ENCODE data around the gene XKR3.
"Not testable (repeated sequence)": the region's sequence is repeated elsewhere in the genome, so short reads cannot be mapped to it uniquely, and the experiment has no call there.

The XKR3 gene

GRCh38 chr22:16803255-16803917 is 21.8 kb downstream of the XKR3 start:
- no peak for DNase-seq

GRCh38 chr22:16801571-16801970 is 23.6 kb downstream of the XKR3 start:
- DNase-seq = no peak

DNA sequence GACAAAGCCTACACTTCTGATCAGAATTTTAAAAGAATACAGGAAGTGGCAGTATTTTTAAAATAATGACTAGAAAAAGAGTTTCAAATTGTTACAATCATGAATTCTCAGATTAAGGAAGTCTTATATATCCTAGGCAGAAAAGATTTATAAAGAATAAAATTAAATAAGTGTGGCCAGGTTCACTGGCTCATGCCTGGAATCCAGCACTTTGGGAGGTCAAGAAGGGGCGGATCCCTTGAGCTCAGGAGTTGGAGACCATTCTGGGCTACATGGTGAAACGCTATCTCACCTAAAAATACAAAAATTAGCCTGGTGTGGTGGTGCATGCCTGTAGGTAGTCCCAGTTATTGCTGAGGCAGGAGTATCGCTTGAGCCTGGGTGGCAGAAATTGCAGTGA is 24.1 kb downstream of the XKR3 start:
- DNase-seq = no peak

DNA sequence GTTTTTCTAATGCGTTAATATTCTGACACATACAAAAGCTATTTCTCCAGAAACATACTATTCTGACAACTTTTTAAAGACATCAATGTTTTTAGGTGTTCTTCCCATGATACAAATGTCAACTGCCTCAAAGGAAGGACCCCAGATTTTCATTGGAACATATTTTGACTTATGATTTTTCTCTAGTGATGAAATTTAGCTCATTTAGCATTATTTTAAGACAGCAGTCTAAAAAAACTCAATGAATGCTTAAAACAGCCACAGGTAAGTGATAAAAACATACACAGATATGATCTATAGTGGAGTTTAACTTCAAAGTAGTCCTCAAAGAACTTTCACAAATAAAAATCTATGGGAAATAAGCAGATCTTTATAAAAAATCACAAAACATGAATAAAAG is 24.9 kb downstream of the XKR3 start:
- no peak for DNase-seq

DNA sequence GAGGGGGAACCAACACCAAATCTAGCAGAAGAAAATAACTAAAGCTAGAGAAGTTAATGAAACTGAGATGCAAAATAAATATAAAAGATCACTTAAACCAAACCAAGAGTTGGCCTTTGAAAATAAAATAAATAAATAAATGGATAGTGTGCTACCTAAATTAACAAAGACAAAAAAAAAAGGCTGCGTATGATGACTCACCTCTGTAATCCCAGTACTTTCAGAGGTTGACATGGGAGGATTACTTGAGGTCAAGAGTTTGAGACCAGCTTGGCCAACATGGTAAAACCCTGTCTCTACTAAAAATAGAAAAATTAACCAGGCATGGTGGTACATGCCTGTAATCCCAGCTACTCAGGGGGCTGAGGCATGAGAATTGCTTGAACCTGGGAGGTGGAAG is 29.7 kb downstream of the XKR3 start:
- not testable (repeated sequence) for DNase-seq

- no peak for DNase-seq
These were observed 31.4 kb downstream of the XKR3 start for GRCh38 chr22:16793831-16794230.

DNA sequence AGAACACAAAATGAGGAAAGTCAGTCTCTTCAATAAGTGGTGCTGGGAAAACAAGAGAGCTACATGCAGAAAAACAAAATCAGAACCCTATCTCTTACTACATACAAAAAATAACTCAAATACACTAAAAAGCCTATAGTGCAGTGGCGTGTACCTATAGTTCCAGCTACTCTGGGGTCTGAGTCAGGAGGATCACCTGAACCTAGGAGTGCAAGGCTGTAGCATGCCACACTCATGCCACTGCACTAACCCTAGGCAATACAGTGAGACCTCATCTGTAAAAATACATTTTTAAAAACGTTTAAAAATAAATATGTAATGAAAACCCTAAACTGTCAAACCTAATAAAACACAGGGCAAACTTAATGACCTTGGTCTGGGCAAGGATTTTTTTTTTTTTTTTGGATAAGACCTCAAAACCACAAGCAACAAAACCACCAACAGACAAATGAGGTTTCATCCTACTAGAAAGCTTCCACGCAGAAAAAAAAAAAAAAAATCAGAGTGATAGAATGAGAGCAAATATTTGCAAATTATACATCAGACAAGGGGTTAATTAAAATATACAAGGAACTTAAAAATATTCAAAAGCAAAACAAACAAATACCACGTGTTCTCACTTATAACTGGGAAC is 35.2 kb downstream of the XKR3 start:
- no peak for DNase-seq

- no peak for DNase-seq
These were observed 41.3 kb downstream of the XKR3 start for GRCh38 chr22:16783930-16784354.

GRCh38 chr22:16783453-16783852 is 41.8 kb downstream of the XKR3 start:
- no peak for DNase-seq

DNA sequence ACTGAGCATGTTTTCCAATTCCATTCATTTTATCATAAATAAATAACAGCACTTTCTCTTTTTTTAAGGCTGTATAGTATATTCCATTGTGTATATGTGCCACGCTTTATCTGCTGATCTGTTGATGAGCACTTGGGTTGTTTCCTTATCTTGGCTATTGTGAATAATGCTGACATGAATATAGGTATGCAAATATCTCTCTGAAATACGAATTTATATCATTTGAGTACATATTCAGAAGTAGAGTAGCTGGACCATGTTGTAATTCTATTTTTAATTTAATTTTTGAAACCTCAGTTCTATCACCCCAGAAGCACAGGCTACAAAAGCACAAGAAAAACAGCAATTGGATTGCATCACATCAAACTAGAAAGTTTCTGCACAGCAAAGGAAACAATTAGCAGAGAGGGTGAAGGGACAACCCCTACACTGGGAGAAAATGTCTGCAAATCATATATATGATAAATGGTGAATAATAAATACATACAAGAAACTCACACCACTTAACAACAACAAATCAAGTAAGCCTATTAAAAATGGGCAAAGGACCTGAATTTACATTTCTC is 43.4 kb downstream of the XKR3 start:
- no peak for DNase-seq

DNA sequence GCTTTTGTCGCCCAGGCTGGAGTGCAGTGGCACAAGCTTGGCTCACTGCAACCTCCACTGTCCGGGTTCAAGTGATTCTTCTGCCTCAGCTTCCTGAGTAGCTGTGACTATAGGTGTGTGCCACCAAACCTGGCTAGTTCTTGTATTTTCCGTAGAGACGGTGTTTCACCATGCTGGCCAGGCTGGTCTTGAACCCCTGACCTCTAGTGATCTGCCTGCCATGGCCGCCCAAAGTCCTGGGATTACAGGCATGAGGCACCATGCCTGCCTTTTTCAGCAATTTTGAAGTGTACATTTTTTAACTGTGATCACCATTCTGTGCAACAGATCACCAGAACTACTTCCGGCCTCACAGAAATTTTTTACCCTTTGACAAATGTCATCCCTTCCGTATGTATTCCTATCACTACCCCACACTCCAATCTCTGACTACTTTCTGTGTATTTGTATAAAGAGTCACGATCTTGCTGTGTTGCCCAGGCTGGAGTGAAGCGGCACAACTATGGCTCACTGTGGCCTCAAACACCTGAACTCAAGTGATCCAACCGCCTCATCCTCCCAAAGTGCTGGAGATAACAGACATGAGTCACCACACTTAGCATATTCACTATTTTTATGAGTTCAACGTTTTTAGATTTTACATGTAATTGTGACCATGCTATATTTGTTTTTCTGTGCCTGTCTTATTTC is 44.0 kb downstream of the XKR3 start:
- DNase-seq = no peak

DNA sequence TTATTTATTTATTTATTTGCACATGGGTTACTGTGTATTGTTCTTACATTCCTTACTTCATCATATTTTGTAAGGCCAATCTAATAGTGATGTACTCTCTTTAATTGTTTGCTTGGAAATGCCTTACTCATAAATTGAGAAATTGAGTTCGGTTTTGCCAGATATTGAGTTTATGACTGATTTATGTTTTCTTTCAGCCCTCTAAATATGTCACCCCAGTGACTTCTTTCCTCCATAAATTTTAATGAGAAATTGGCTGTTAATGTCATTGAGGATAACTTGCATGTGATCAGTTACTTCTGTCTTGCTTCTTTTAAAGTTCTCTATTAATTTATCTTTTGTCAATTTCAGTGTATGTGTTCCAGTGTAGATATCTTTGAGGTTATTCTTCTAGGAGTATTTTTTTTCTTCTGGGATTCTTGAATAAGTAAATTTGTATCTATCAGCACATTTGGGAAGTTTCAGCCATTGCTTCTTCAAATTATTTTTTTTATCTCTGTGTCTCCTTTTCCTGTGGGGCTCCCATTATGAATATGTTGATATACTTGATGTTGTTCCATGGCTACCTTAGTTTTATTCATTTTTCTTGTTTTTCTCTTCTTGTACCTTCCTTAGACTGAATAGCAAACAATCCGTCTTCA is 47.8 kb downstream of the XKR3 start:
- no peak for DNase-seq

- DNase-seq = no peak
These were observed 49.1 kb downstream of the XKR3 start for GRCh38 chr22:16776080-16776479.

GRCh38 chr22:16774911-16775500 is 50.2 kb downstream of the XKR3 start:
- no peak for DNase-seq

DNA sequence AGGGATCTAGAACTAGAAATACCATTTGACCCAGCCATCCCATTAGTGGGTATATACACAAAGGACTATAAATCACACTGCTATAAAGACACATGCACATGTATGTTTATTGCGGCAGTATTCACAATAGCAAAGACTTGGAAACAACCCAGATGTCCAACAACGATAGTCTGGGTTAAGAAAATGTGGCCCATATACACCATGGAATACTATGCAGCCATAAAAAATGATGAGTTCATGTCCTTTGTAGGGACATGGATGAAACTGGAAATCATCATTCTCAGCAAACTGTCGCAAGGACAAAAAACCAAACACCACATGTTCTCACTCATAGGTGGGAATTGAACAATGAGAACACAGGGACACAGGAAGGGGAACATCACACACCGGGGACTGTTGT is 53.6 kb downstream of the XKR3 start:
- not testable (repeated sequence) for DNase-seq

DNA sequence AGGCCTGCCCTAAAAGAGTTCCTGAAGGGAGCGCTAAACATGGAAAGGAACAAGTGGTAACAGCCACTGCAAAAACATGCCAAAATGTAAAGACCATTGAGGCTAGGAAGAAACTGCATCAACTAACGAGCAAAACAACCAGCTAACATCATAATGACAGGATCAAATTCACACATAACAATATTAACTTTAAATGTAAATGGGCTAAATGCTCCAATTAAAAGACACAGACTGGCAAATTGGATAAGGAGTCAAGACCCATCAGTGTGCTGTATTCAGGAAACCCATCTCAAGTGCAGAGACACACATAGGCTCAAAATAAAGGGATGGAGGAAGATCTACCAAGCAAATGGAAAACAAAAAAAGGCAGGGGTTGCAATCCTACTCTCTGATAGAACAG is 57.3 kb downstream of the XKR3 start:
- not testable (repeated sequence) for DNase-seq

- DNase-seq = not testable (repeated sequence)
These were observed 63.0 kb downstream of the XKR3 start for GRCh38 chr22:16762224-16762623.

- not testable (repeated sequence) for DNase-seq
These were observed 64.8 kb downstream of the XKR3 start for GRCh38 chr22:16760416-16760815.

DNA sequence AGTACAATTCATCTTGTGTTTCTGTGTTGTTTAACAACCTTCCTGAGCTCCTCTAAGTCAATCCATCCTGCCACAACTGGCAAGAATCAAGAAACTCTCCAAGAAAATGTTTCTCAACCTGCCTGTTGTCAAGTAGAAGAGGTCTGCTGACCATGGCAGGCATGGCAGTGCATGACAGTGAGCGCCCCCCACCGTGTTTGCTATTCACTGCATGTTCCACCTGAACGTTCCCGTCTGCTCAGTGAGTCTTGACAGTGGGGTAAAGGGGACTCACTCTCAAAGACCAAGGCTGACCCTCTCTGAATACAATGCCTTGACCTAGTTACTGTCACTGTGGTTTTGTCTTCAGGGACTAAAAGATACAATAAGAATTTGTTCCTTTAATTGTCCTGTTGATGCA is 75.9 kb downstream of the XKR3 start:
- not testable (repeated sequence) for DNase-seq

GRCh38 chr22:16748160-16748929 is 76.9 kb downstream of the XKR3 start:
- DNase-seq = not testable (repeated sequence)

DNA sequence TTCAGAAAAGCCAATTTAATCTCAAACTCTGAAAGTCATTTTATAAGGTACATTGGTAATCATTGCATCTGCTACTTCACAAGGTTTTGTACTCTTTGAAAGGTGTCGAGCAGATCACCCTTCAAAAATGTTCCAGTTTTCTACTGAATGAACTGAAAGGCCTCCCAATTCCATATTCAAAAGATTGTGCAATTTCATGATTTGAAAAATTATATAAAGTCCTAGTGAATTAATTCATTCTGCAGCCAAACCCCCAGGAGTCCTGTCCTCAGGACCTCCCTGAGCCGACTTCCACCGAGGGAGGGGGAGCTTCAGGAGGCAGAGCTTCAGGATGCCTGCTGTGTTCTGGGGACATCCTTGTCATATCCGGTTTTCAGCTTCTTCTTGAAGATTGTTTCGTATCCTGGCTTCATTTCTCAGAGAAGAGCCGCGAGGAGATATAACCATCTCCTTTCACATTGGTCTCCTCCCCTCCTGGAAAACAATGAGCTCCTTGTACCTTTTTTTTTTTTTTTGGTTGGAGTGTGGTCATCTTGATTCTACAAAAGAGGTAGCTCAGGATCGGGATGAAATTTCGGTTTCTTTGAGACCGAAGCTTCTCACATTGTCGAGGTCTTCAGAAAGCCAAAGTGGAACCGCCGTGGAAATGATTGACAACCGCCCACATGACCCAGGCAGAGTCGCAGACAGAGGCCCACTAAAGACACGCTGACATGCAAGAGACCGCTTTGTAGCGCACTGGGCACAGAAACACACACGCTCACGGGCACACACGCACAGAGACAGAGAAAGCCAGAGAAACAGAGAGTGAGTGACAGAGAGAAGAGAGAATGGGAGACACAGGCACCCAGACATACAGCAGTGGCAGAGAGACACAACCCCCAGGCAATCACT is 77.7 kb downstream of the XKR3 start:
- not testable (repeated sequence) for DNase-seq

Measured in COR-L47 (cell line).